DMS153 treated with DMSO at 0.1 percent for 48 hours (cell line): ENCODE measurements around the gene ZNF678.

Experiments
- DNase-seq: peaks from one replicate; lab custom pipeline; 2025; ENCODE audit not compliant: unreplicated experiment; lab: John Stamatoyannopoulos, UW

Gene ZNF678

DNA sequence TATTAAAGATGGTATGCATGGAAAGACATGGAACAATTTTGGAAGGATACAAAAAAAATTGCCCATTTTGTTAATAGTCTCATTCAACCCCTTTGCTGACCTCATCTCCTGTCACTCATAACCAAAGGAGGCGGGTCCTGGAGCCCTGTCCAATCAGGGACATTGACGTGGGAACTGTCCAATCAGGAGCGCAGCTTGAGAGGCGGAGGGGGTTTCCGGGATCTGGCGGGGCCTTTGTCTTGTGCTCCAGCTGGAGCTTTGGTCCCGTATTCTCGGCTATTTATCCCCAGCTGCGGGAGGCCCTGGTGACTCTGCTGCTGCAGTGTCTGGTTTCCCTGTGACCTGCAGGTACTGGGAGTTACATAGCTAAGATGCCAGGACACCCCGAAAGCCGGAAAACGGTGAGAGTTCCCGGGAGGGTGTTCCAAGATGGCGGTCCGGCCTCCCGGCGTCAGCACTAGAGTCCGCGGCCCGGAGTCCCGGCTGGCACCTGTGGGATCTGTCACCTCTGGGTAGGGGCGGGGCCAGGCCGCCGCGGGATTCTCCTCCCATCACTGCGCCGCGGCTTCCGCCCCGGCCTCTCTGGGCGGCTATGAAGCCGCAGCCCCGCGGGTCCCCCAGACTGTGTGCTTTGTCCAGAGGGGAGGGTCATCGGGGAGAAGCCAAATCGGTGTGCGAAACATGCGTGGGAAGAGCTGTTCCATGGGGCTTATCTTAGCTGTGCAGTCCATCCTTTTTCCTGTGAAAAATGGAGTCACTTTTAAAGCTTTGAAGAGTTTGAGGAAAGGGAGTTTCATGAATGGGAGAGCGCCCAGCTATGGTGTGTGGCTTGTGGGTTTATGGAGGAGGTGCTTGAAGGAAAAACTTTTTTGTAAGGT, at the start of gene ZNF678:
TSS of gene ZNF678 (plus strand) at position 233 of the 878 bp plus-strand sequence. CDS start 87,436 bp downstream, outside the sequence.
- peak; percentile 98 for DNase-seq

DNA sequence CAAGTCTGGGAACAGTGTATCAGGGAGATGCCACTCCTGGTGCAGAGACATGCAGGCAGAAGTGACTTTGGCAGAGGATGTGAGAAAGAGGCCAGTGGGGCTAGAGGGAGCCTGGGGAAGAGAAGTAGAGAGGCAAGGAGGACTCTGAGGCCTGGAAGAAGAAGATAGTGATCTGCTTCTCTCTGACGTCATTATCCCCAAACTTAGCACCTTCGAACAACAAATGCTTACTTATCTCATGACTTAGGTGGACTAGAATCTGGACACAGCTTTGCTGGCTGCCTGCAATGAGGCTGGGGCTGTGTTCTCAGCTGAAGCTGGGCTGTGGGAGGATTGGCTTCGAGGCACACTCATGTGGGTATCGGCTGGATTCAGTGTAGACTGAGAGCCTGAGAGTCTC, 44.5 kb upstream of the ZNF678 start:
- no peak for DNase-seq

DNA sequence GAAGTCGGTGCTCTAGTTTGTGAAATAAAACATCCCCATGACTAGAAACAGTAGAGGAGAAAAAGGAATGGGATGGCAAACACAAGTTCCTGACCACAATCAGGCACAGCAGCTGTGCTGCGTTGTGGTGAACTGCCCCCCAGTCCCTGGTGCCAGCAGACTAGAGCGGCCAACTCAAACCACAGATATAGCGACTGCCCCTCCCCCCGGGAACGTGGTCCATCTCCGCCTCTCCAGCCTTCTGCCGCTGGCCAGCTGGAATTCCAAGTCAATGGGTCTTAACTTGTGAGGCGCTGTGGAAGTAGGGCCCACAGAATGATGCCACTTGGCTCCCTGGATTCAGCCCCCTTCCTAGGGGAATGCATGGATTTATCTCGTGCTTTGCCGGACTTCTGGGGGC, 41.6 kb upstream of the ZNF678 start:
- DNase-seq: no peak

DNA sequence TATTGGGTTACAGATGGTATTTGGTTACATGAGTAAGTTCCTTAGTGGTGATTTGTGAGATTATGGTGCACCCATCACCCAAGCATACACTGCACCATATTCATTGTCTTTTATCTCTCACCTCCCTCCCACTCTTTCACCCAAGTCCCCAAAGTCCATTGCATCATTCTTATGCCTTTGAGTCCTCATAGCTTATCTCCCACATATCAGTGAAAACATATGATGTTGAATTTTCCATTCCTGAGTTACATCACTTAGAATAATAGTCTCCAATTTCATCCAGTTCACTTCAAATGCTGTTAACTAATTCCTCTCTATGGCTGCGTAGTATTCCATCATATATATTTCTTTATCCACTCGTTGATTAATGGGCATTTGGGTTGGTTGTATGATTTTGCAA, 36.8 kb upstream of the ZNF678 start:
- no peak for DNase-seq

DNA sequence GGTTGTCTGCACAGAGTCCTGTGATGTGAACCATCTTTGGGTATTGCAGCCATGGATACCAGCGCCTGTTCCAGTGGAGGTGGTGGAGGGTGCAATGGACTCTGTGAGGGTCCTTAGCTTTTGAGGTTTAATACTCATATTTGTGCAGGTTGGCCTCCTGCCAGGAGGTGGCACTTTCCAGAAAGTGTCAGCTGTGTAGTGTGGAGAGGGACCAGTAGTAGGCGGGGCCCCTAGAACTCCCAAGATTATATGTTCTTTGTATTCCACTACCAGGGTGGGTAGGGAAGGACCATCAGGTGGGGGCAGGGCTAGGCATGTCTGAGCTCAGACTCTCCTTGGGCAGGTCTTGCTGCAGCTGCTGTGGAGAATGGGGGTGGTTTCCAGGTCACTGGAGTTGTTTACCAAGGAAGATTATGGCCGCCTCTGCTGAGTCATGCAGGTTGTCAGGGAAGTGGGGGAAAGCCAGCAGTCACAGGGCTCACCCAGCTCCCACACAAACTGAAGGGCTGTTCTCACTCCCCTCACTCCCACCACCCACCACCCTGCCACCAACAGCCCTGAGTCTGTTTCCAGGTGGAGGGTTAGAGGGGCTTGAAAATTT, 31.2 kb upstream of the ZNF678 start:
- no peak for DNase-seq

DNA sequence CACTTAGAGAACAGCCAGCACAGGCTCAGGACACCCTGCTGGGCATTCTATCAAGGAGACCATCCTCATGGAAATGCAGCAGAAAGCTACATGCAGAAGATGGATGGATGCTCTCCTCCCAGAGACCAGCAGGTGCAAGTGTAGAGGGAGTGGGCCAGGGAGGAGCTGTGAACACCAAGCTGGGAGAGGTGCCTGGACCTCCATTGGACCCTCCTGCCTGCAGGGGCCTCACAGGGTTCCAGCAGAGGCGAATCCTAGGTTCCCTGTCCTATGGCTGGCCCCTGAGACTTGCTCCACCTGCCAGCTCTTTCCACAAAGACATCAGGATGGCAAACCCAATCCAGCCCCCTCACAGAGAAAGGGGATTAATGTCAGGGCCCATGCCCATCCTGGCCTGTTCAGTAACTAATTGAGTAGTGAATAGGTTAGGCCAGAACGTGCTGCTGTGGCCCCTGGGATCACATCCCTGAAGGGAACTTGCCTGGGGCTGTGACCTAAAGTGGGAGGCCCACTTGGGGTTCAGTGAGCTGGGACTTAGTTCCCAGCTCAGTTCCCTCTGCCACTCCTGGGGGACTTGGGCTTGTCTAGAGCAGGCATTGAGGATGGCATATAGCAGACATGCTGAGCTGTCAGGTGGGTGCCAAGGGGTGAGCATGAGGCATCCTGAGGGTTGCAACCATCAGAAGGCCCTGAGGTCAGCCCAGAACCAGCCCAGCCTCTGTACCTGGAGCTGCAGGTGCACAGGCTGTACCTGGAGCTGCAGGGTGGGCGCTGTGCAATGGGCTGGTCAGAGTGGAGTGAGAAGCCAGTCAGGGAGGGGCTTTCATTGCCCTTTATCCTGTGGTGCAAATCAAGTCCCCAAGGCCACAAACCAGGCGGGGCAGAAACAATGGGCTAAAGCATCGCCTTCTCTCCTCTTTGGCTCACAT, 22.9 kb upstream of the ZNF678 start:
- no peak for DNase-seq

DNA sequence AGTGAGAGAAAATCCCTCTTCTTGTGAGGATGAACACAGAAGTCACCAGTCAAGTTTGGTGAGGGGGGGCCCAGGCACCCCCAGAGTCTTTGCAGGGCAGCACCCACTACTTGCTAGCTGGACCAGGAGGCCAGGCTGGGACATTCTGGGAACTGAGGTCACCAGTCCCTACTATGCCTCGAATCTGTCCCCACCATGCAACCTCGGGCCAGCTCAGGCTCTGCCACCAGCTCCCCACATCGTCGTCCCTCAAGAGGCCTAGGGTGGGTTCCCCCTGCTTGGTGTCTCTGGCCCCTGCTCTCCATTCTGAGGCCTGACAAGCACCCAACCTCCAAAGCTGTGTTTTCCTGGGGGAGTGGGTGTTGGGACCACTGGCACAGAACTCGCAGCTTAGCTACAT, 22.2 kb upstream of the ZNF678 start:
- no peak for DNase-seq

DNA sequence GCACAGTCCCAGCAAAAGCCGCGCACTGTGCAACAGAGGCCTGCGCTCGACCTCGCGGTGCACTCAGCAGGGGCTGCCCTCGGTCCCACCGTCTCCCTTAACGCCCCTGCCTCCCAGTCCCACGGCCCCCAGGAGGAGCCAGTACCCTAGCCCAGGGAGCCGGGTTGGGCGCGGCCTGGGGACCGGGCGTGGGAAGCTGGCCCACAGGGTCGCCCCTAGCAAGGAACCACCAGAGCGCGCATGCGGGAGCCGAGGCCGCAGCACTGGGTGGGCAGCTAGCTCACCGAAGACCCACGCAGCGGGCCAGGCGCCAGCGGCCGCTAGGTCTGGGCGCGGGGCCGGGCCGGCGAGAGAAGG, 21.6 kb upstream of the ZNF678 start:
- DNase-seq: no peak

DNA sequence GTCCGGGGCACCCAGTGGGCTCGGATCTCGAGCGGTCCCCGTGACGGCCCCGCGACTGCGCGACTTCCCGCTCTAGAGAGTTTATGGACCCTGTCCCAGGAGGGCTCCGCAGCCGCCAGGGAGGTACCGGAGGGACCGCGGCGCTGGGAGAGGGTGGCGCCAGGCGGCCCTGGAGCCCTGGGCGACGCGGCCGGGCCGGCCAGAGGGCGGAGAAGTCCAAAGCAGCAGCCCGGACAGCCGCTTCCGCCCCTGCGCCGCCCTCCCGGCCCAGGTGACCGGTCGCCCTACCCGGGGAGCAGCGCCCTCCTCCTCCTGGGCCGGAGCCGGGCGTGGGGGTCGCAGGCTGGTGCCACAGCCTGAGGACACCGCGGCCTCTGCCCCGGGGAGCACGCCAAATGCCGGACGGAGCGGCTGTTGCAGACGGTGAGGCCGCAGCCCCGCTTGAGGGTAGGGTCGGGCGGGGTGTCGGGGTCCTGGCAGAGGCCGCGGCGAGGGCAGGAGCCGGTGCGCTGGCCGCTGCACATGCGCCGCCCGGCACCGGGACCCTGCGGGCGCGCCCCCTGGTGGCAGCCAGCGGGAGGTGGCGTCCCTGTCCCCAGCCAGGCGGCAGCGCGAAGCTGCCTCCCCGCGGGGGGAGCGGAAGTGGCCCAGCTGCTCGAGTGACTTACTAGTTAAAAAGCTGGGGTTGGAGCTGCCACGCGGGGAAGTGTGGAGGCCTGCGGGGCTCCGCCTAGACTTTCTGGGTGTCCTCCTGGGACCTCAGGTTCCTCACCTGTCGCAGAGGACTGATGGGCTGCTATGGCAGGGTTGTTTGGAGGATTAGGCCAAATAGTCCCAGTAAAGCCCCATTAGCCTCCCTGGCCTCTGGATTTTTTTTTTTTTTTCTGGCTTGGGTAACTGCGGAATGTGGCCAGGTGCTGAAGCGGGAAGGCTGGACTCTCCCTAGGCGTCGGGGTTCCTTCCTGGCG, 20.9 kb upstream of the ZNF678 start:
- DNase-seq: peak; percentile 95

DNA sequence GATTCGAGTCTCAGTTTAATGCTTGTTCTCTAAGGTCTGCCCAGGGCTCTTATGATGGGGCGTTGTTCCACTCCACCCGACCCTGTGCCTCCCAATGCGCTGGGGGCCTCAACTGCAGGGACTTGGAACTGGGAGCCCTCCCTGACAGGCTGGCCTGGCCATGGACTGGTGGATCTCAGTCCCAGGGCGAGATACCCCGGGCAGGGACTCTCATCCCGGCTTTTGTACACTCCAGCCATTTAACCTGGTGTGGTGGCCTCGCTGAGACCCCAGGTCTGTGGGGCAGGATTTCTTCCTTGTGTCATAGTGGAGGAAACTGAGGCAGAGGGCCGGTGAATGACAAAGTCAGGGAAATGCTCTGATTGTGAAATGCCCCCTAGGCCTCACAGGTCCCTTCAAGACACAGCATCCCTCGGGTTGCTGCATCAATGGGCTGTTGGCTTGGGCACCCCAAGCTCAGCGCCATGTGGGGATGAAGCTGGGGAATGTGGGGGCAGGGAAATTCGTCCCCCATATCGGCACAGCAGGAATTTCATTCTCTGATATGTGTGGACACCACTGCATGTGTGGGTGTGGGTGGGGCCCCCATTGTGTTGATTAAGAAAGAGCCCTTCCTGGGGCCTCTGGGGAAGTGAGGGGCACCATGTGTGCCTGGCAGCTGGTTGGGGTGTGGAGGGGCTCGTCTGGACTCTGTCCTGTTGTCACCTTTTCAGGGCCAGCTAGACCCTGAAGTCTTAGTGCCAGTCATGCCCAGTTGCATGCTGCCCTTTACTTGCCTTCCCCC, 19.9 kb upstream of the ZNF678 start:
- DNase-seq: no peak

DNA sequence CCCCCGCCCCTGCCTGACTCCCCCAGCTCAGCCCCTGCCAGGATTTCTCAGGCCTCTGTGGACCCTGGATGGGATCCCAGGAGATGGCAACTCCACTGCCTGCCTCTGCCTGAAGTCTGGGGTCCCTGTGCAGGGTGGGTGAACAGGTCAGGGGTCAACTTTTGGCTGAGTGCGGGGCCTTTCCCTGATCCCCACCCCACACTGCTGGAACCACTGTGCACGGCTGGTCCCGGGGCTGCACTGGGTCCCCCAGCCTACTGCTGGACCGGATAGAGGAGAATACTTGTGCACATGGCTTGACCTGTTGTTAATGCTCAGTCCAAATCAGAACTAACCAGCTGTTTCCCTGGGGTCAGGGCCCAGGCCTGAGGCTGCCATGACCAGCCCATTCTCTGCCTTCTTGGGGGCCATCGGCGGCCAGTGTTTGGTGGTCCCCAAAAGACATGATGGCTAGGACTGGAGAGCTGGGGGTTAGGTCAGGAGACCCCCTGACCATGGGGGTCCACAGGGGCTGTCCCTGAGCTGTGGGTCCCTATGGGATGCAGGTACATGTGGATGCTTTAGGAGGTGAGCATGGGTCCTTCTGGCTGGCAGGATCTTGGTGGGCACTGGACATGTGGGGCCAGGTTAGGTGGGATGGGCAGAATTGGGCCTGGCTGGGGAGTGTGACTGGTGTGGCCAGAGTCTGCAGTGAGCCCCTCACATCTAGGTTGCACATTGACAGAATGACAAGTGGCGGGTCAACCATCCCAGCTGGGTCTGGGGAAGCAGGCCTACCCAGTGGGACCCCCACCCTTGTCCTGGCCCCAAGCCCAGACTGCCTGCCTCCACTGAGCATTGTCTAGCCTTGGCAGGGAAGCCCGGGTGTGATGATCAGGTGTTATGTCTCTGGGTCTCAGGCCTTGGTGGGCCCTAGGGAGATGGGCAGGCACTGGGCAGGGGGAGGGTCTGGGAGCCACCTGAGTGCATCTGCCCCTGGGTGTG, 19.0 kb upstream of the ZNF678 start:
- no peak for DNase-seq

DNA sequence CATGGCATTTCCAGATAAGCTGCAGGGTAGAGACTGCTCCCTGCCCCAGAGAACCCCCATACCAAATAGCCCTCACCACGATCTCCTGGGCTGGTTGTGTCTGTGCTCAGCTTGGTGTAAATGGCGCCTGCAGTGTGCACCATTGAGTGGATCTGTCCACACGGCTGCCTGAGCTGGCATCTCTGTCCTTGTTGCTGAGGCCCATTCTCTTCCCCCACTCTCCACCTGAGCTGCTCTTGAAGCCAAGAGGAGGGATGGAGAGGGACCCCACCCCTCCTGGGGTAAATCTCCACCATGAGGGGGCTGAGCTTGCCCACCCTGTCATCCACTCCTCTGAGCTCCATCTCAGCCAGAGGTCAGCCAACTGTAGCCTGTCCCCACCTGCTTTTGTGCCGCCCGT, 18.0 kb upstream of the ZNF678 start:
- no peak for DNase-seq

DNA sequence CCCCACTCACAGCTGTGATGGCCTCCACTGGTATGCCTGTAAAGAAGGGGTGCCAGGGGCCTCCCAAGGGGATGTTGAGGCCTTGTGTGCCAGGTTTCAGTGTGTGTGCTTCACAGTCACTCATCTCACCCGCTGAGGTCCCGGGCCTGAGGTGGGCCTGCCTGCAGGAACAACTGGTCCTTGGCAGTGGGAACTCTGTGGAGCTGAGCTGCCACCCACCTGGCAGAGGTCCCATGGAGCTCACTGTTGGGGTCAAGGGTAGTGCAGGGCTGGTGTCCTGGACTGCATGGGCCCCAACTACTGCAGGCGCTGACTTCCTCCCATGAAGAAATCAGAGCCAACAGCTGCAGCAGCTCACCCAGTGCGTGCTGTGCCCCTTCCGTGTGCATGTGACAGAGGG, 17.3 kb upstream of the ZNF678 start:
- no peak for DNase-seq

DNA sequence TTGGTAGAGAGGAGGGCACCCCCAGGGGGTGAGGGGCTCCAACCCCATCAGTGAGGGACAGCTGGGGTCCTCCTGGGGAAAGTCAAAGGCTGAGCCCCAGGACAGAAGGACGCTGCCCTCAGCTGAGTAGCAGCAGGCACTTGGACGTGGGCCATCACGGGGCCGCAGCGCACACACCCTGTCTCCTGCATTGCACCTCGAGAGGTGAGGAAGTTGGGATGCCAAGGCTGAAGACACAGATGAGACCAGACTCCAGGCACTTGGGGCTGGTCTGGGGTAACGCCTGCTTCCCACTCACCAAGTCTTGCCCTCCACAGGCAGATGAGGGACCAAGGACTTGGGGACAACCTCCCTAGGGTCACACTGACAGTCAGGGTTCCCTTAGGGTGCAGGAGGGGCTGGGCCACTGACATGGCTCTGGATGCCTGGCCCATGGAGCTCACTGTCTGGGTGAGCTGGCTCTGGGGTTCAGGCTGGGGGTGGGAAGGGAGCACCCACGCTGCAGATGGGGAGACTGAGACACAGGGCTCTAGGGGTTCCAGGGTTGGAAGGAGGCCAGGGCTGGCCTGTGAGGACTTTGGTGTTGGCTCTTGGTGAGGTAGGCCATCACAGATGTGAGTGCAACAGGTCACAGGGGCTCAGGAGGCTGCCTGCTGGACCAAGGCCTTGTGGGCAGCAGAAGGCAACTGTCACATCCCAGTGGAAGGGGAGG, 16.6 kb upstream of the ZNF678 start:
- DNase-seq: no peak

DNA sequence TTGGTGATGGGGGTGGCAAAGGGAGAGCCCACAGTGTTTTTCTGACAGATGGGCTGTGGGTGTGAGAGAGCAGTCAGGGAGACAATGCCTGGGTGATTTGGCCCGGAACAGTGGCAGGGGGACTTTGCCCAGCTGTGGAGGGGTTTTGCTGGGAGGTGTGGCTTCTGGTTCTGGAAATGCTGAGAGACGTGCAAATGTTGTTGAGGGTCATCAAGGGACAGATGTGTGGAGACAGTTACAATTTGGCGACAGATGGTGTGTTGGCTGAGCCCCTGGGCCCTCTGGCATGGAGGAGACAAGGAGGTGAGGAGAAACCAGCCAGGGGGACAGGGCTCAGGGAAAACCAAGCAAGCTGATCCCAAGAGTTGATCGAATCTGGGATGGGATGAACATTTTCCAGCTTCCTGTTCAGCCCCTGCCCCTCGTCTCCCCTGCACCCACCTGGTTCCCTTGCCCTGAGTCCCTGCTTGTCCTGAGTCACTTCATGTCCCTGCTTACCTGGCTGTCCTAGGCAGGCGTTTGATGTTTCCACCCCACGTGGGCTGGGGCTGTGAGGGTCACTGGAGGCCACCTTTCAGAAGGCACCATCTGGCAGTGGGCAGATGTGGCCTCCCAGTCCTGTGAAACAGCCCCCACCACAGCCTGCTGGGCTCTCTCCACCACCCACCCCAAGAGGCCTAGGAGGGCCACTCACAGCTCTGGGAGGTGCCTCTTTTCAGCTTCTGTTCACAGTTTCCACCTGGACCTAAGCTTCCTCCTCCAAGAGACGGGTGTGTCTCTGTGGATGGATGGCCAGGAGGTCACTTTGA, 15.8 kb upstream of the ZNF678 start:
- no peak for DNase-seq

DNA sequence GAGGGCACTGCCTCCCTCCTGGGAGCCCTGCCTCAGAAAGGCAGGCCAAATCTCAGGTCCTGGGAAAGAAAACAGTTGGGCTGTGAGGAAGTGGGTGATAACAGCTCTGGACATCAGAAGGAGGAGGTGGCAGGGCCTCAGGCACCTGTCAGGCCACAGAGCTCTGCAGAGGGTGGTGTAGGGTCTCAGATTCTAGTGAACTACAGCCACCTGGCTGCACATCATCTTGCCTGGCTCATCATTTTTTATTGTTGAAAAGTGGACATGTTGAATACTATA, 15.3 kb upstream of the ZNF678 start:
- no peak for DNase-seq

DNA sequence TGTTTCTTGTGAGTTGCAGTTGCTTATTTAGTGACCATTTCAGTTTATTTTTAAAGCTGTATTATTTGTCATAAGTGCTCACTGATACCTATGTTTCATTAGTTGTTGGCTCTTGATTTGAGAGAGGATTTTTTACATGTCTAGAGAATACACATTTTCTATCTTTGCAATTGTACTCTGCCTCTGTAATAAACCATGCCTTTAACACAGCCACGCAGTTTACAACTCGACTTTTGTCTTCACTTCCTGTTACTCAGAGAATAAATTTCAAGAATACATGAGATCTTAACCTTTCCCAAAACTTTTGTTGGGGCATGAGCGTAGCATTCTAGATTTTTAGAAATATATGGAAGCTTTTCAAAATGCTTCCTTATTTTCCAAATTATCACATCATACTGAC, 14.9 kb upstream of the ZNF678 start:
- DNase-seq: no peak
